UCSD-AML1 (cell line): Measurements from ENCODE around the gene CAMK2G.
"Not testable (repeated sequence)": the region's sequence is repeated elsewhere in the genome, so short reads cannot be mapped to it uniquely, and the experiment has no call there.

Source experiments
- DNase-seq: peaks from one replicate; lab custom pipeline; 2025; ENCODE audit not compliant: unreplicated experiment; lab: John Stamatoyannopoulos, UW

Gene CAMK2G

DNA sequence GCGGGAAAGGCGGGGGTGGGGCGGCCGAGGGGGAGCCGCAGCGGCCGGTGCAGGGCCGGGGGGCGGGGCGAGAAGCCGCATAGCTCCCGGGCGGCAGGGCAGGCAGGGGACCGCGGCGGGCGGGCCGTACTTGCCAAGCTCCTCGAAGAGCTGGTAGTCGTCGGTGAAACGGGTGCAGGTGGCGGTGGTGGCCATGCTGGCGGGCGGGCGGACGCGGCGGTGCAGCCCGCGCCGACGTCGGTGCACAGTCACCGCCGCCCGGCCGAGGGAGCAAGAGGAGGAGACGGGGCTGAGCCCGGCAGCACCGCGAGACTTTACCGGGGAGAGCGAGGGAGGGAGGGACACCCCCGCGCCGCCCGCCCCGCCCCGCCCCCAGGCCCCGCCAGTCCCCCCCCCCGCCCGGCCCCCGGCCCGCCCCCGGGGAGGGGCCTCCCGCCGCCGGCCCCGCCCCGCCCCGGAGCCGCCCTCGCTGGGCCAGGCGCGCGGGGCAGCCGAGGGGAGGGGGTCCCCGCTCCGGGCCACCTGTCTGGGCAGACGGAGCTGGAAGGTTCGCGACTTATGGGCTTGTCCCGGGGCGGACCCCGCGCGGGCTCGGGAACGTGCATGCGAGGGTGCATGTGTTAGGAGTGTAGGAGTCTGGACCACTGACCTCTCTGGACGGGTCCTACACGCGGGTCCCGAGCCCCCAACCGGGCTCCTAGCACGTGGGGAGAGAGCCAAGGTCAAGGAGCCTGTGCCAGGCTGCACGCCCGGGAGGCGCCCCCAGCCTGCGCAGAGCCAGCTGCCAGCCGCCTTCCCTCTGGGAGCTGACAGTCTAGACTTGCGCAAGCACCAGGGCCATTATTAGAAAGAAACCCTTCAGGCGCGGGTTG, at the start of gene CAMK2G:
CAMK2G (minus strand) TSS at position 289 of the 872 bp plus-strand sequence; CDS start at position 195, 94 bp downstream.
- DNase-seq, result peak; percentile 83

DNA sequence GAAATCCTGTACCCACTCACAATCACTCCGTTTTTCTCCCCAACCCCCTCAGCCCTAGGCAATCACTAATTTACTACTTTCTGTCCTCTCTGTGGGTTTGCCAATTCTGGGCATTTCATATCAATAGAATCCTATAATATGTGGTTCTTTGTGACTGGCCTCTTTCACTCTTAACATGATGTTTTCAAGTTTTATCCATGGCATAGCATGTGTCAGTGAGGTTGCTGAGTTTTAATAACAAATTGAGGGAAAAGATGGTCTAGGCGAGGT, 48.4 kb upstream of the CAMK2G start:
- no peak for DNase-seq

DNA sequence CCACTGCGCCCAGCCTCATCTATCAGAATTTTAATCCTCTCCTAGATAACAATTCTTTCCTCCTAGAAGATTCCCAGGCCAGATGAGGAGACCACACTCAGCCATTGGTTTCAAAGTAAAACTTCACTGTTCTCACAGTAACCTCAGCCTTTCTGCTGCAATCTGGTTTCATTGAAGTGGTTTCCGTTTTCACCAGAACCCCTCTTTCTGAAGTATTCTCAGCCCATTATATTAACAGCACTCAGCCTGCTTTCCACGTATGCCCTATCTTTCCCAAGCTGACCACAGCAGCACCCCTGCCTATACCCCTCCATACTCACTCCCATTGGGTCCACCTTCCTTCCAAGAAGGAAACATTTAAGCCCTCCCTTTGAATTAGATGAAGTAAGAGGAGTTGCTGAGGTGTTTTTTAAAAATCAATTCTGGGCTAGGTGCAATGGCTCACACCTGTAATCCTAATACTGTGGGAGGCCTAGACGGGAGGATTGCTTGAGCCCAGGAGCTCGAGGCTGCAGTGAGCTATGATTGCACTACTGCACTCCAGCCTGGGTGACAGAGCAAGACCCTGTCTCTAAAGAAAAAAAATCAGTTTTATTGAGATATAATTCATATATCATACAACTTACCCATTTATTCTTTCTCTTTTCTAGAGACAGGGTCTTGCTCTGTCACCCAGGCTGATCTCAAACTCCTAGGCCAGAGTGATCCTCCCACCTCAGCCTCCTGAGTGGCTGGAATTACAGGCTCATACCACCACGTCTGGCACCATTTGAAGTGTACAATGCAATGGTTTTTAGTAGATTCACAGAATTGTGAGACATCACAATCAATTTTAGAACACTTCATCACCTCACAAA, 47.9 kb upstream of the CAMK2G start:
- DNase-seq, result no peak

DNA sequence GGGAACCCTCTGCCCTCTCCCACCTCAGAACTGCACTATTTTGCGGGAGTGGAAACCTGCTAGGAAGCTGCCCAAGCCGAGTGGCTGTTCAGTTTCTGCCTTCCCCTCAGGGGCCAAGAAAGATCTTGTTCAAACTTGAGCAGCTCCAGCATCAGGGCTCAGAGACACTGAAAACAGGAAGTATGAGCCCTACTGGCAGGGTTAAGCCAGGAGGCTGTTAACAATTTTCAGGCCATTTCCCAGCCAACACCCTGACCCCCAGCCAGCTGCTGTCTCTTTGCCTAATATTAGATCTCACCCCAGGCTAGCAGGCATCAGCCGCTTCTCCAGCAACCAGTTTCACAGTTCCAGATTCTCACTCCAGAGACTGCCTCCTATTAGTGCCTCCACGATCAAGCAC, 45.7 kb upstream of the CAMK2G start:
- DNase-seq, result peak; percentile 32

DNA sequence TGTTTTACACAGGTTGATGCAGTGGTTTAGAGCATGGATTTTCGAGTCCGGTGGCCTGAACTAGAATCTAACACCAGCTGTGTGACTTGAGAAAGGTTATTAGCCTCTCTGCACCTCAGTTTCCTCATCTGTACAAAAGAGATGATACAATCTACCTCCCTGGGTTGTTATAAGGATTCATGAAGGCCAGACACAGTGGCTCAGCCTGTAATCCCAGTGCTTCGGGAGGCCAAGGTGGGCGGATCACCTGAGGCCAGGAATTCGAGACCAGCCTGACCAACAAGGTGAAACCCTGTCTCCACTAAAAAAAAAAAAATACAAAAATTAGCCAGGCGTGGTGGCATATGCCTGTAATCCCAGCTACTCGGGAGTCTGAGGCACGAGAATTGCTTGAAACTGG, 45.1 kb upstream of the CAMK2G start:
- DNase-seq, result not testable (repeated sequence)

DNA sequence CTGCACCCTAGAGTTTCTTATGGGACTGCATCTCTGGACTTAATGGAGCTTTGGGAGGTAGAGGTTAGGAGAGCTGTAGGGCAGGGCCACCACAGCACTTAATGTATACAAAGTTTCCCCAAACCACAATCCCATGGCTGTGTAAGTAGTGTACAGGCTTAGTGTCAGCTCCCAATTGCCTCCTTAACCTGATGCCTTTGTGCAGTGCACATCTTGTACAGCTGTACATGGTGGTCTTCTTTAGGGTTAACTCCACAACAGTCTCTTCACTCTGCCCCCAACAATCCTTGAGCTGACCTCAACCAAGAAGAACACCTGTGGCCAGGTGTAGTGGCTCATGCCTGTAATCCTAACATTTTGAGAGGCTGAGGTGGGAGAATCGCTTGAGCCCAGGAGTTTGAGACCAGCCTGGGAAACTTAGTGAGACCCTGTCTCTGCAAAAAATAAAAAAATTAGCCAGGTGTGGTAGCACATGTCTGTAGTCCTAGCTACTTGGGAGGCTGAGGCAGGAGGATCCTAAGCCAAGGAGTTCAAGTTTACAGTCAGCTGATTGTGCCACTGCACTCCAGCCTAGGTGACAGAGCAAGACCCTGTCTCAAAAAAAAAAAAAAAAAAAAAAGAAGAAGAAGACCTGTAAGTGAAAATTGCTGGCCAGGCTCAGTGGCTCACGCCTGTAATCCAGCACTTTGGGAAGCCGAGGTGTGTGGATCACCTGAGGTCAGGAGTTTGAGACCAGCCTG, 43.4 kb upstream of the CAMK2G start:
- DNase-seq, result no peak

DNA sequence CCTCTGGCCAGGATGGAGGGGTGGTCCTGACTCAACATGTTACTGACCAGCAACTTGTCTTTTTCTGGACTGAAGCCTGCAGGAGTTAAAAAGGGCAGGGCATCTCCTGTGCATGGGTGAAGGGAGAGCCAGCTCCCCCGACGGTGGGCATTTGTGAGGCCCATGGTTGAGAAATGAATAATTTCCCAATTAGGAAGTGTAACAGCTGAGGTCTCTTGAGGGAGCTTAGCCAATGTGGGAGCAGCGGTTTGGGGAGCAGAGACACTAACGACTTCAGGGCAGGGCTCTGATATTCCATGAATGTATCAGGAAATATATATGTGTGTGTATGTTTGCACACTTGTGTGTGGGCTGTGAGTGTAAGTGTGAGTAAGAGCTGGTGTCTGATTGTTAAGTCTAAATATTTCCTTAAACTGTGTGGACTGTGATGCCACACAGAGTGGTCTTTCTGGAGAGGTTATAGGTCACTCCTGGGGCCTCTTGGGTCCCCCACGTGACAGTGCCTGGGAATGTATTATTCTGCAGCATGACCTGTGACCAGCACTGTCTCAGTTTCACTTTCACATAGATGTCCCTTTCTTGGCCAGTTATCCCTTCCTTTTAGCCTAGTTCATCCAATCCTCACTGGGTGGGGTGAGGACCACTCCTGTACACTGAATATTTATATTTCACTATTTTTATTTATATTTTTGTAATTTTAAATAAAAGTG, 42.6 kb upstream of the CAMK2G start:
- DNase-seq, result no peak

DNA sequence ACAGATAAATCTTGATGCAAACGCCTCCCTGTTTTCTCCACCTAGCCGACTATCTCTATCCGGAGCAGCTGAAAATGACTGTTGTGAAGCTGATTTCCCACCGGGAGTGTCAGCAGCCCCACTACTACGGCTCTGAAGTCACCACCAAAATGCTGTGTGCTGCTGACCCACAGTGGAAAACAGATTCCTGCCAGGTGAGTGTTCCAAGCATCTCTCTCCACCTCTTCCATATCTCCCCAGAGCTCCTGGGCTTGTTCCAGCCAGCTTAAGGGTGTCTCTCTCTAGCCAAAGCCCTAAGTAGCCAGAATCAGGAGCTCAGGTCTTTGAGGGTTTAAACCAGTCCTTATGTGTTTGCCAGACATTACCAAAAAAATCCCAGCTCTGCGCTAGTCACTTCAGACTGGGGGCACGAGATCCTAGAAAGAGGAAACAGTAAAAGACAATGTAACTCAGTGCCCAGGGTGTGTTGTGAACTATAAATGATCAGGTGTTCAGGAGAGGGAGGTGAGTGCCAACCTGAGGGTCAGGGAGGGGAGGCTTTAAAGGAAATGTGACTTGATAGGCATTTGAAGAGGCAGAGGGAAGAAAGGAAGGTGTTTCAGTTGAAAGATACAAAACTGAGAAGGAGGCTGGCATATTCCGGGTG, 41.0 kb upstream of the CAMK2G start:
- no peak for DNase-seq

DNA sequence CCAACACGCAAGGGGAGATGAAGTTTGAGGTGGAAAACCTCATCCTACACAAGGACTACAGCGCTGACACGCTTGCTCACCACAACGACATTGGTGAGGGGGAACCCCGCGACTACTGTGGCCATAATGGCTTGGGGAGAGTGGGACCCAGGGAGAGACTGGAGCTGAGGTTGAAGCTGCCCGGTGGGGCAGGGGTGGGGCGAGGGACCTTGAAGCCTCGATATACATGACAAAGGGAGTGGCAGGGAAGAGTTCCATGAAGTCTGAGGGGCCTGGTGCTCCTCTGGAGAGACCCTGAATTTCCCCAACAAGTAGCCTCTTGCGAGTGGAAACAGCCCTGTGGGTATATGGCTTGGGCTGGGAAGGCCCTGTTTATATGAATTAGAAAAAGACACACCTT, 39.7 kb upstream of the CAMK2G start:
- no peak for DNase-seq

DNA sequence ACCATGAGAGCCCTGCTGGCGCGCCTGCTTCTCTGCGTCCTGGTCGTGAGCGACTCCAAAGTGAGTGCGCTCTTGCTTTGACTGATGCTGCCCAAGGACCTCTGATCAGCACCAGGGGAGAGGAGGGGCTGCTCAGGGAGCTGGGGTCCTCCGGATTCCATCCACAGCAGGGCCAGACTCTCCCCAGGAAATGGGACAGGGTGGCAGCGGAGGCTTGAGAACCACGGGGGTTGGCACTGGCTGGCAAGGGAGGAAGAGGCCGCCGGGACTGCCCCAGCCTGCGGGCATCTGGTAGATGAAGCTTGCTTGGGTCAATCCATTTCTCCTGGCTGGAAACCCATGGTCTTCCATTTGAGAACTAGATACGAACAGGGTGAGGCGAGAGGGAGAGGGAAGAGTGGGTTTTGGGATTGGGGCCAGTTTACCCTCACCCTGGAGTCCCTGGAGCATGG, 37.2 kb upstream of the CAMK2G start:
- DNase-seq, result no peak

DNA sequence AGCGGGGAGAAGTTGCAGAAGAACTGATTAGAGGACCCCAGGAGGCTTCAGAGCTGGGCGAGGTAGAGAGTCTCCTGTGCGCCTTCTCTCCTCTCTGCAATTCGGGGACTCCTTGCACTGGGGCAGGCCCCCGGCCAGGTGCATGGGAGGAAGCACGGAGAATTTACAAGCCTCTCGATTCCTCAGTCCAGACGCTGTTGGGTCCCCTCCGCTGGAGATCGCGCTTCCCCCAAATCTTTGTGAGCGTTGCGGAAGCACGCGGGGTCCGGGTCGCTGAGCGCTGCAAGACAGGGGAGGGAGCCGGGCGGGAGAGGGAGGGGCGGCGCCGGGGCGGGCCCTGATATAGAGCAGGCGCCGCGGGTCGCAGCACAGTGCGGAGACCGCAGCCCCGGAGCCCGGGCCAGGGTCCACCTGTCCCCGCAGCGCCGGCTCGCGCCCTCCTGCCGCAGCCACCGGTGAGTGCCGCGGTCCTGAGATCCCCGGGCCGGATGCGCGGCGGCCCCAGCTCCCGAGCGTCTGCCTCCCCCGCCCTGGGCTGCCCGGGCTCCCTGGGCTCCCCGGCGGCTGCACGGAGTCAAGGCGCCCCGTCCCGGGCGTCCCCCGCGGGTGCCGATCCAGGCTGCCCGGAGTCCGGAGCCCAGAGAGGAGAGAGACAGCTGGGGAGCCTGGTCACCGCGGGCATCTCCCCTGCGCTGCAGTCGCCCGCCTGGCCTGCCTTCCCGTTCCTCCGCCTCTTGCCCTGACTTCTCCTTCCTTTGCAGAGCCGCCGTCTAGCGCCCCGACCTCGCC, 36.6 kb upstream of the CAMK2G start, which contains the start of gene PLAU:
PLAU (plus strand) TSS at position 369 of the 789 bp plus-strand sequence. CDS start 424 bp downstream, outside the sequence.
- DNase-seq, result peak; percentile 60

DNA sequence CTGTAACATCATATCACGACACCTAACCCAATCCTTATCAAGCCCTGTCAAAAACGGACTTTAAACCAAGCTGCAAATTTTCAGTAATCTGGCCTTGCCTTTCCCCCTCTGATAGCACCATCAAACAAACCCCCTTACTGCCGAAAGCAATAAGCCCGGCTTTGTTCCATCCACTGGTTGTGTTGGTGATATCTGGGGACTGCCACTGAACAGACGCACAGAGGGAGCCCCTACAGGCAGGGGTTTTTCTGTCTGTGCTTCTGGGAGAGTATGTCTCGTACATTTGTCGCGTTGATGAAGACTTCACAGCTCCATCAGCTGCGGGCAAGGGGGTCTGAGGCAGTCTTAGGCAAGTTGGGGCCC, 36.0 kb upstream of the CAMK2G start:
- DNase-seq, result no peak

DNA sequence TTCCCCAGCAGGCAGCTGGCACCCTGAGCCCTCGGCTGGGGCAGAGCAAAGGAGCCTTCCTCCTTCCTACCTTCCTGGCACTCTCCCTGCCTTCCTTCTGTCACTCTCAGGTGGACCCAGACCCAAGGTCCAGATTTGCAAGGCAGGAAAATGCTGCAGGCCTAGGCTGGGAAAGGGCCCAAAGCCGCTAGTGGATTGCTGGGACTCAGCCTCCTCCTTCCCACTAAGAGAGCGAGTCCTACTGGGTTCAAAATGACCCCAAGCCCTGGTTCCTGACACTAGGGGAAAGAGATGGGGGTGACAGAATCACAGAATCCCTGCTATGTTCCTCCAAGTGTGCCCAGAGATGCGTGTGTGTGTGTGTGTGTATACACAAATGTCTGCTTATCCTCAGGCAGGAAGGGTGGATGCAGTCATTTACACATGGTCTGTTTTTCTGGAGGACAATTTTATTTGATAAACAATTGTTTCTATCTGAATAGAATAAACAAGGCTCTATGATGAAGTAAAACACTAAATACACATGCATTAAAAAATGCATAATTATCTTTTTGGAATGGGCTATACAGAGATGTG, 35.3 kb upstream of the CAMK2G start:
- no peak for DNase-seq

DNA sequence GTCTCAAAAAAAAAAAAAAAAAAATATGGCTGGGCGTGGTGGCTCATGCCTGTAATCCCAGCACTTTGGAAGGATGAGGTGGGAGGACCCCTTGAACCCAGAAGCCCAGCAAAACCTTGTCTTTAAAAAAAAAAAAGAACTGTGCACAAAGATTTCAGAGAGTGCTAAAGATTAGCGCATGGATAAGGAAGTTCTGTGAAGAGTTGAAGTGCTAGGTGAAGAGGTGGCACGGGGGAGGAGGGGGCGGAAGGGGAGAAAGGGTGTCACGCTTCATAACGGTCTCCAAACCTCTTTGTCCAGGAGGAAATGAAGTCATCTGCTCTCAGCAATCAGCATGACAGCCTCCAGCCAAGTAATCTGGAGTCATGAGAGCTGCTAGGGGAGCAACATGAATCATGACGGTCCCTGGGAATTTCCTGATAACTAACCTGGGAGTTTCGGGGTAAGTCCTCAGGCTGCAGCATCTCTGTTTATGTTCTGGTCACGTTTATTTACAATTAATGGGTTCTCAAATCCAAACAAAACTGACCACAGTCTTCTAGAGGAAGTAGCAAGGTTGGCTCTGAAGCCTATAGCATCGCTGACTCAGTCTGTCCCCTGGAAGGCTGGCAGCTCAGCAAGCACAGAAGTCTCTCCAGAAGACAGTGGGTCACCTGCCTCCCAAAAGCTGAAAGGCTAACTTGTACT, 34.6 kb upstream of the CAMK2G start:
- DNase-seq, result peak; percentile 43

DNA sequence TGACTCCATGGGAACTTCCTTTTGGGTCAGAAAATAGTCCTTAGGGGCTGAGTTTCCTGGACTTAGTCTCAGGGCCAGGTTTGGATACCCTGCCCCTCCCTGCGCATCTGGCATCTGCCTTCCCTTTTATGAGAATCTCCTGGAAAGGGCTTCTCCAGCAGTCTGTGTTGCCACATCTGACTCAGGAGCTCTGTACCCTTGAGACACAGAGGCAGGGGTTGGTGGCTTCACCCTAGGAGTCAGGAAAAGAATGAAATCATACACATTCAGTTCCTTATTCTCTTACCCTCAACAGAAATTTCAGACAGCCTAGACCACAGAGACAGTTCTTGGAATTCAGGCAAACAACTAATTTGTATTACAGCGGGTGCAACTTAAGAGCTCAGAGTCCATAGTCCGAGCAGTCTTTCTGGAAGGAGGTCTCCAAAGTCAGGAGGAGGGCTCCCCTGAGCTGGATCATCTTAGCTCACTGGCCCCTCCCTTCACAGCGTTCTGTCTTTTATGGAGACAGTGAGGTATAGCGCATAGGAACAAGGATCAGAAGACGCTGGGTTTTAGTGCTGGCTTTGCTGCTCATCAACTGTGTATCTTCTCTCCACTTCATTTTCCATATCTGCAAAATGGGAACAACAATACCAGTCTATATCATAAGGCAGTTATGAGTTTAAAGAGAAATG, 33.6 kb upstream of the CAMK2G start:
- peak; percentile 36 for DNase-seq

DNA sequence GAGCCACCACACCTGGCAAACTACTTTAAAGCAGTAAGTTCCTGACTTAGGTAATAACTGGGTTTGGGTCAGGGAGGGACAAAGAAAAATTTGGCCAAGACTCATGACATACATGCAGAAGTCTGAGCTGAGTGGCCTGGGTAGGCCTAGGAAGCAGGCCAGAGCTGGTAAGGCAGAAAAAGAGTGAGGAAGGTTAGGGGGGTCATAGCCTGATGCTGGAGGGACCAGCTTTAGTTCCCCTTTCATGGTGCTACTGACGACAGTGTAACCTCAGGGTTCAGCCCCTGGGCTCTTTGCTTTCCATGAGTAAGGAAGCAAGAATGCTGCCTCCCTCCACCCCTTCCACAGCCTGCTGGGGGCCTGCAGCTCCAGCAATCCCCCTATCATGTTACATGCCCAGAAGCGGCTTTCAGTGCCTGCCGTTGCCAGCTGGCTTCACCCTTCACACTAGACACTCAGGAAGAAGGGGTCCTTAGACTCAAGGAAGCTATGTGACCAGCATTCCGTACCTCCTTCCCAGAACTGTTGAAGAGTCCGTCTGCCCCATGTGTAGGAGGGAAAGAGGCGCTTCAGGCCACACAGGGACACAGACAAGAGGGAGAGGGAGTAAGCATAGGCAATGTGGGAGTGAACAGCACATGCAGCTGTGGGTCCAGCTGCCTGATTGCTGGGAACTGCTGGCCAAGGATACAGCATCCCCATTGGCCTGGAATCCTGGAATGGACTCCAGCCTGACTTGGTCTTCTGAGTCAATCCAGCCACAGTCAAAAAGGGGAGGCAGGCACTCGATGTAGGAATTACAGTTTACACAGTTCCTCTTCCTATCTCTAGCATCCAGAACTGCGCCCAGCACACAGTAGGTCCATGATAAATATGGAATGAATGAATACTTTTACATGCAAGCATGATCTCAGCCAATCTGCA, 32.4 kb upstream of the CAMK2G start:
- DNase-seq, result no peak
